H1 (cell line): ENCODE results near the gene U2SURP. TPM values are rescaled to one million over a fixed set of nuclear protein-coding genes. Genes with fewer than 3 reads are reported as not detected.

Experiments
- ASH2L ChIP-seq: fragments of 200-600, 300-600 bp; sonication (generic); IDR thresholded peaks from one replicate; pipeline ENCODE4 v1.7.1; 2017; ENCODE audit warnings: low read length
- BACH1 ChIP-seq: IDR thresholded peaks from 2 replicates; pipeline ENCODE4 v1.6.1; 2012; ENCODE audit warnings: low read length, improper control_type of control experiment
- BCL11A ChIP-seq, 2 experiments: IDR thresholded peaks; one replicate each; pipeline ENCODE4 v1.6.1; 2011; ENCODE audit warnings: low read depth in 2 of 2, low read length in 2 of 2, mild to moderate bottlenecking in 2 of 2
- CHD7 ChIP-seq: fragments of 300-600 bp; sonication (generic); IDR thresholded peaks from 2 replicates; pipeline ENCODE4 v1.7.1; 2012; ENCODE audit warnings: low read length, moderate library complexity, mild to moderate bottlenecking, inconsistent platforms; ENCODE audit not compliant: insufficient replicate concordance
- E2F6 ChIP-seq: IDR thresholded peaks from 2 replicates; pipeline ENCODE4 v1.6.1; 2012; ENCODE audit warnings: inconsistent platforms
- HDAC6 ChIP-seq: IDR thresholded peaks from one replicate; pipeline ENCODE4 v1.7.1; 2012; ENCODE audit warnings: low read depth, mild to moderate bottlenecking, inconsistent platforms, low read length, moderate library complexity
- JUN ChIP-seq: IDR thresholded peaks from 2 replicates; pipeline ENCODE4 v1.6.1; 2011; ENCODE audit warnings: low read depth, mild to moderate bottlenecking, improper control_type of control experiment, low read length
- JUND ChIP-seq: IDR thresholded peaks from 2 replicates; pipeline ENCODE4 v1.6.1; 2011; ENCODE audit warnings: mild to moderate bottlenecking, improper control_type of control experiment, low read length
- KDM5A ChIP-seq: fragments of 200-600 bp; IDR thresholded peaks from 2 replicates; pipeline ENCODE4 v1.7.1; 2012; ENCODE audit warnings: mild to moderate bottlenecking, low read length, inconsistent platforms, mixed read lengths
- POLR2AphosphoS5 ChIP-seq: IDR thresholded peaks from 2 replicates; pipeline ENCODE4 v1.6.1; 2011; ENCODE audit warnings: low read depth, low read length
- RNF2 ChIP-seq: fragments of 200-900, 300-1000 bp; sonication (generic); IDR thresholded peaks from 2 replicates; pipeline ENCODE4 v1.7.1; 2016; ENCODE audit warnings: borderline replicate concordance, low read depth, mild to moderate bottlenecking, antibody characterized with exemption, low read length; ENCODE audit not compliant: poor library complexity, severe bottlenecking; ENCODE audit errors: missing control alignments
- SIX5 ChIP-seq: IDR thresholded peaks from 2 replicates; pipeline ENCODE4 v1.6.1; 2011; ENCODE audit warnings: mild to moderate bottlenecking, low read depth, low read length
- polyA plus RNA-seq, 7 experiments: library from polyadenylated mRNA; depleted of rRNA in 3 of 7; stranded (reverse) in 5 of 7; unstranded in 2 of 7; fragments of >200 nt in 5 of 7; fragments of 200-250 nt in 2 of 7; gene quantifications; 1 replicate in 5 of 7; 2 replicates in 1 of 7; 4 replicates in 1 of 7; pipeline versions ENCODE4 v1.2.1 to v1.2.3, GENCODE V29; 2011 to 2013; ENCODE audit warnings: missing spikeins in 2 of 7, mixed read lengths in 2 of 7
- total RNA-seq: library from RNA; stranded (reverse); fragmentation: NEBNext Ultra II Directional; extraction: Animal tissue kit (Norgen Biotek cat#: 25700); gene quantifications from 2 replicates; pipeline ENCODE4 v1.2.1, GENCODE V29; 2021

U2SURP gene
- total and polyA plus RNA-seq, 2 of the 8 experiments (the other 6 are each of a cell fraction or from before 2014, with no cell fraction given), result 22.2 to 167 TPM

- TF ChIP-seq CHD7, result no peak
- no peak for TF ChIP-seq KDM5A
- TF ChIP-seq ASH2L, result no peak
- TF ChIP-seq JUN, result no peak
- no peak for TF ChIP-seq BACH1
- no peak for TF ChIP-seq BCL11A (IDR thresholded peaks at IDR 0.05; ENCODE audit: low read depth in 2 of 2, low read length in 2 of 2)
- no peak for TF ChIP-seq E2F6
- no peak for TF ChIP-seq POLR2AphosphoS5
- no peak for TF ChIP-seq JUND
- TF ChIP-seq SIX5, result no peak
- no peak for TF ChIP-seq RNF2
- no peak for TF ChIP-seq HDAC6
These were observed 47.9 kb upstream of the U2SURP start (continued) for GRCh38 chr3:142953443-142953842.
